GM19023 (cell line): ENCODE results near the gene FAM222B.
"Not testable (repeated sequence)": the region's sequence is repeated elsewhere in the genome, so short reads cannot be mapped to it uniquely, and the experiment has no call there.

ENCODE experiments used
- ATAC-seq: cut with Tn5 transposase; IDR thresholded peaks from one replicate; pipeline ENCODE4 v1.9.1; 2021; ENCODE audit warnings: mild to moderate bottlenecking, moderate library complexity; ENCODE audit not compliant: unreplicated experiment

FAM222B gene

GRCh38 chr17:28871056-28871579, 28.5 kb upstream of the FAM222B start:
- ATAC-seq = peak; percentile 74

GRCh38 chr17:28867276-28867675, 24.7 kb upstream of the FAM222B start:
- no peak for ATAC-seq

GRCh38 chr17:28865946-28866752, 23.6 kb upstream of the FAM222B start:
- ATAC-seq = no peak

GRCh38 chr17:28864991-28865849, 22.6 kb upstream of the FAM222B start:
- ATAC-seq = no peak

DNA sequence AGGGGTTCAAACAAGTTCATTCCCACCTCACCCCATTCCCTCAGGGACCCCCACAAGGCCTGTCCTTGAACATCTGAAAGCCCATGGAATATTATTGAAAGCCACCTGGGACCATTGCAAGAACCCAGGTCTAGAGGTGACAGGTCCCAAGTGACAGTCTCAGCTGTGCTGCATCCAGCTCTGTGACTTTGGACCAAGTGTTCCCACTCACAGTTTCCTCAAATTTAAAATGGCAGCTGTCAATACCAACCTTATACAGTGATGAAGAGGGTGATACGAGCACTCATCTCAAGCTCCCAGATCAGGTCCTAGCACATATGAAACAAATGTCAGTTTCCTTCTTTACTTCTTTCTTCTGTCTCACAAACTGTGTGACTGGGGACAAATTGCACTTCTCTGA, 21.4 kb upstream of the FAM222B start:
- no peak for ATAC-seq

DNA sequence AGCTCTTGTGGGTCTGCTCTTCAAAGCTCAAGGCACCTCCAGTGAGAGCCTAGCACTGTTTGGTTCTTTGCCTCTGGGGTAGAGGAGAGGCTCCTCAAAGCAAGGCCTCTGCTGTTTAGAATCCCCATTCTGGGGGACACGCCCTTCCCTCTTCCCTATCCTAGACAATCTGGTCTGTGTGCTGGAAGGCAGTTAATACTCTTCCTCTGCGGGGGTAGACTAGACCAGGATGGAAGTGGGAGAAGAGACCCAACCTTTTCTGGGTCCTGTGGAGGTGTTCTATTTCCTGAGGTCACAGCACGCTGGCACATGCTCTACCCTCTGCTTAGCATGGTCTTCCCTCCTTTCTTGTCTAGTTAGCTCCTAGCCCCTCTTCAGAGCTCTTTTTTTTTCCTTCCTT, 20.0 kb upstream of the FAM222B start:
- ATAC-seq = no peak

- no peak for ATAC-seq
These were observed 19.0 kb upstream of the FAM222B start for GRCh38 chr17:28861393-28862203.

- no peak for ATAC-seq
These were observed 17.8 kb upstream of the FAM222B start for GRCh38 chr17:28860363-28860808.

GRCh38 chr17:28858801-28859355, 16.3 kb upstream of the FAM222B start:
- no peak for ATAC-seq

- ATAC-seq = no peak
These were observed 15.6 kb upstream of the FAM222B start for GRCh38 chr17:28857905-28858800.

DNA sequence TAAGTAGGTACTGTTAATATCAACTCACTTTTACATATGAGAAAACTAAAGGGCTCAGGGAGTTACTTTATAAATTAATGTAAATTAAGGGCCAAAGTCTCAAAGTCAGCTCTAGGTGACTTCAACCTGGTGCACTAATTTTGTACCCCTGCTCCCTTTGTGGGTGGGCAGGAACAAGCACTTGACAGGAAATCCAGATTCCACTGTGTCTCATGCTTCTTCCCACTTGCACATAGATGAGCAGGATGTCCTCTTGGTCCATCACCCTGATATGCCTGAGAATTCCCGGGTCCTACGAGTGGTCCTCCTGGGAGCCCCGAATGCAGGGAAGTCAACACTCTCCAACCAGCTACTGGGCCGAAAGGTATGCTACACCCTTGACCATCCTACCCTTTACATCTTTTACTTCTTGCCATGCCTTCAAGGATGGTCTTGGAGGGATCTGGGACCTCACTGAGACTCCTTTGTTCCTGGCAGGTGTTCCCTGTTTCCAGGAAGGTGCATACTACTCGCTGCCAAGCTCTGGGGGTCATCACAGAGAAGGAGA, 13.5 kb upstream of the FAM222B start:
- ATAC-seq = no peak

- ATAC-seq = no peak
These were observed 12.7 kb upstream of the FAM222B start for GRCh38 chr17:28855336-28855679.

GRCh38 chr17:28854457-28855335, 12.1 kb upstream of the FAM222B start, which contains the start of gene ERAL1:
ERAL1 (plus strand) TSS chr17:28855016; CDS start chr17:28855035, 19 bp downstream.
- peak; percentile 99 for ATAC-seq

GRCh38 chr17:28853295-28853694, 10.7 kb upstream of the FAM222B start:
- ATAC-seq = no peak

DNA sequence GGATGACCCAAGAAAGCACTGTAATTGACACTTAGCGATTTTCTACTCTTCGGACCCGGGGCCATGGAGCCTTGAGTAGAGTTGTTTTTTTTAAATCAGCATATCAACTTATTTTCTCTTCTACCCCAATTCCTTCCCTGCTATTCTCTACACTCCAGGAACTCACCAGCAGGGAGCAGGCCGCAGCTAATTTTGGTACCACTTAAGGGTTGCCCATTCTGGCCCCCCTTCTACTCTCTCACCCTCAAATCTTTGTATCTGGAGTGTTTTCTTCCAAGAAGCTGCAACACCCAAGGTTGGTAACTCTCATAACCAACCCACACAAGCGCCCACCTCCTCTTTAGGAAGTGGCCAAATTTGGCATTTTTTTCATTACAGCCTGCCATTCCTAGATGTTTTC, 6.7 kb upstream of the FAM222B start:
- no peak for ATAC-seq

DNA sequence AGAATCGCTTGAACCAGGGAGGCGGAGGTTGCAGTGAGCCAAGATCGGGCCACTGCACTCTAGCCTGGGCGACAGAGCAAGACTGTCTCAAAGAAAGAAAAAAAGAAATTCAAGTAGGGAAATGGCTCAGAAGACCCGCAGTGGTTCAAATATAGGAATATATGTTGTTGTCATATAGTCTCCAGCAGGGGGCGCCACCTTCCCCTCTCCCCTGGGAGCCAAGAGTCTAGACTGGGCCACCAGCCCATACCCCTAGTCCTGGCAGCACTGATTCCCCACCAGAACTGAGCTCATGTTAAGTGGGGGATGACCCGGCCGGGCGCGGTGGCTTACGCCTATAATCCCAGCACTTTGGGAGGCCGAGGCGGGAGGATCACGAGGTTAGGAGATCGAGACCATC, 6.1 kb upstream of the FAM222B start:
- ATAC-seq = not testable (repeated sequence)

DNA sequence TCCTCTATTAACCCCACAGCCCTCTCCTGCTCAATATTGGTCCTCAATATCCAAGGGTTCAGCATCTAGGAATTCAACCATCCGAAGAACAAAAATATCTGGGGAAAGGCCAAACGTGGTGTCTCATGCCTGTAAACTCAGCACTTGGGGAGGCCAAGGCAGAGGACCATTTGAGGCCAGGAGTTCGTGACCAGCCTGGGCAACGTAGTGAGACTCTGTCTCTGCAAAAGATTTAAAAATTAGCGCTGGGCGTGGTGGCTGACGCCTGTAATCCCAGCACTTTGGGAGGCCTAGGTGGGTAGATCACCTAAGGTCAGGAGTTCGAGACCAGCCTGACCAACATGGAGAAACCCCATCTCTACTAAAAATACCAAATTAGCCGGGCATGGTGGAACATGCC, 4.1 kb upstream of the FAM222B start:
- ATAC-seq = not testable (repeated sequence)

DNA sequence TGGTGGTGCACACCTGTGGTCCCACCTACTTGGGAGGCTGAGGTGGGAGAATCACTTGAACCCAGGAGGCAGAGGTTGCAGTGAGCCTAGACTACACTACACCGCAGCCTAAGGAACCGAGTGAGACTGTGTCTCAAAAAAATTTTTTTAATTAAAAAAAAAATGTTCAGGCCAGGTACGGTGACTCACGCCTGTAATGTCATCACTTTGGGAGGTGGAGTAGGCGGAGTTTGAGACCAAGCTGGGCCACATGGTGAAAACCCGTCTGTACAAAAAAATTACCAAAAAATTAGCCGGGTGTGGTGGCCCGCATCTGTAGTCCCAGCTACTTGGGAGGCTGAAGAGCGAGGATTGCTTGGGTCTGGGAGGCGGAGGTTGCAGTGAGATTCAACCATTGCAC, 3.6 kb upstream of the FAM222B start:
- ATAC-seq = no peak
